ENCODE data around the gene WDR46. TPM values are rescaled to one million over a fixed set of nuclear protein-coding genes. Genes with fewer than 3 reads are reported as not detected.
A peak's percentile ranks its signal among the peaks of the same experiment; 100 is the strongest.

The WDR46 gene
- total and polyA plus RNA-seq, 2 of the 13 experiments (the other 11 are each of a cell fraction or from before 2014, with no cell fraction given), result 47.4 to 105 TPM

DNA sequence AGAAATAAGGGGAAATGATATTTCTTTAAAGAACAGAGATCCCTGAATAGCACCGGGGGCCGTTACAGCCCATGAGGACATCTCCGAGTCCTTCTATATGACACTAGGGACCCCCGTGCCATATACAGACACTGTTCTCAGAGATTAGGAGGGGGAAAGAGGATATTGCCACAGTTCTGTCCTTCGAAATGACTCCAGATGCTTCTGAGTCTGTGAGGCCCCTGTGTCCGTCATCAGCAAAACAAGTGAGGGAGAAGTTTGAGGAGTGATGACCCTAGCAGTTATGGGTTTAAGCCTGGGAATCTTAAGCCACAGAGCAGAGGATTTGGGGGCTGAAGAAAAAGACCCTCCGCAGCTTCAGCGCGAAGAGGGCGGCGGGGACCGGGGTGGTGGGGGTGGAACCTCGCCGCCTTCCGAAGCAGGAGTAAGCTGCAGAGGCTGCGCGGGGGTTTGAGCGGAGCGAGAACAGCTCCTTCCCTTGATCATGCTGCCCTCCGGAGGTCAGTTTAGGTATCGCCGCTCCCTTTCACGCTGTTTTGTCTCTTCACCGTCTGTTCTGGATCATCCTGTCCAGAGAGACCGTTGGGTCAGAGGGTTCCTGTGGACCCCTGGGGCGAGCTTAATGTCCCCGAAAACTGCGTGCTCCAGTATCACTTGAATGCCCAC lies 40.9 kb downstream of the WDR46 start:
- ATAC-seq, result peak; percentile 72
- no peaks in the 10 kb centered on the region for H4K20me1 ChIP-seq (ENCODE audit: insufficient read depth, low read length)
- peaks cover 0 to 4% of the 10 kb centered on the region in 2 experiments; a peak in 1 of 5 replicates for H3K27me3 ChIP-seq (ENCODE audit: control insufficient read depth in 1 of 2, insufficient read depth in 2 of 2, low read length in 2 of 2)
- in situ Hi-C loops (cut with HindIII; ENCODE audit: extremely low pct_ligation_motif_present, low pct_unique_long_range_greater_than_20kb) (loop anchor here (5.0 kb wide), 4 partner anchors 46 to 231 kb away; partner anchors contain the start of genes HSD17B8, RXRB and SLC39A7), intact Hi-C loops (cut with micrococcal nuclease; ENCODE audit: unreplicated experiment) (loop anchor here (2.0 kb wide), 4 partner anchors 47 to 233 kb away; partner anchors contain the start of genes RXRB and SLC39A7)
- ChIA-PET POLR2A (interaction anchor here (0.6 to 5.1 kb wide), 23 partner anchors 10 to 1446 kb away, joined by 3 to 94 read pairs (median 6); partner anchors contain the start of genes HSD17B8, PFDN6, RING1 and RPS18), CTCF (ENCODE audit: low intra/inter-chr PET ratio, low total read pairs) (interaction anchor here (1.0 to 3.1 kb wide), 9 partner anchors 43 to 233 kb away, joined by 4 to 19 read pairs (median 6); partner anchors contain the start of genes HSD17B8, RXRB and SLC39A7)
- H3K9ac ChIP-seq (ENCODE audit: insufficient read depth, low read depth, low read length), result peak overlapping the region; percentile 75
- peak overlapping the region; percentile 81 for H3K27ac ChIP-seq (ENCODE audit: extremely low read length, insufficient read depth, low read length)
- peak overlapping the region; percentile 100 for H3K4me2 ChIP-seq (ENCODE audit: low read depth, low read length)
- peak; percentile 80 for FAIRE-seq
- H3K9me3 ChIP-seq (ENCODE audit: low read length), result no peaks in the 10 kb centered on the region
- H3K79me2 ChIP-seq (ENCODE audit: insufficient read depth, low read length), result no peaks in the 10 kb centered on the region
- peak overlapping the region; percentile 25 for H2AFZ ChIP-seq (ENCODE audit: low read length)
- DNase-seq (ENCODE audit: low spot score), result peak; percentile 80
- BruUV-seq (replicated peaks), result no TSS peak
- 15% methylated on average over 15 of the region's 28 CpGs for WGBS (ENCODE audit: low lambda C conversion rate)
- peaks cover 0 to 2% of the 10 kb centered on the region in 2 experiments; a peak in 3 of 5 replicates for H3K36me3 ChIP-seq (replicated peaks in 1 of 2; ENCODE audit: control insufficient read depth in 1 of 2, insufficient read depth in 2 of 2, low read length in 2 of 2)
- H3K4me3 ChIP-seq (replicated peaks in 1 of 3; ENCODE audit: insufficient read depth in 1 of 3, low read depth in 2 of 3, low read length in 3 of 3), result peak overlapping the region; percentile 51 to 89 (median 64)
- peaks cover 29% of the 10 kb centered on the region for H3K4me1 ChIP-seq (ENCODE audit: insufficient read depth, low read length)
- TF ChIP-seq SUZ12 (IDR thresholded peaks at IDR 0.05; ENCODE audit: low read depth, low read length), result no peak
- no peak for TF ChIP-seq NFIC (IDR thresholded peaks at IDR 0.05; ENCODE audit: low read length)
- no peak for TF ChIP-seq FOXP1 (IDR thresholded peaks at IDR 0.05)
- no peak for TF ChIP-seq FOXP1 (CRISPR knock-in tag; IDR thresholded peaks at IDR 0.05)
- 0 out of 2 replicates have a peak, but pooled peaks have one; percentile 31 for TF ChIP-seq FIP1L1 (IDR thresholded peaks at IDR 0.05; ENCODE audit: borderline replicate concordance, insufficient read depth, low read depth, low read length)
- TF ChIP-seq NFYB (CRISPR knock-in tag; IDR thresholded peaks at IDR 0.05), result no peak
- TF ChIP-seq, protein P1, sequence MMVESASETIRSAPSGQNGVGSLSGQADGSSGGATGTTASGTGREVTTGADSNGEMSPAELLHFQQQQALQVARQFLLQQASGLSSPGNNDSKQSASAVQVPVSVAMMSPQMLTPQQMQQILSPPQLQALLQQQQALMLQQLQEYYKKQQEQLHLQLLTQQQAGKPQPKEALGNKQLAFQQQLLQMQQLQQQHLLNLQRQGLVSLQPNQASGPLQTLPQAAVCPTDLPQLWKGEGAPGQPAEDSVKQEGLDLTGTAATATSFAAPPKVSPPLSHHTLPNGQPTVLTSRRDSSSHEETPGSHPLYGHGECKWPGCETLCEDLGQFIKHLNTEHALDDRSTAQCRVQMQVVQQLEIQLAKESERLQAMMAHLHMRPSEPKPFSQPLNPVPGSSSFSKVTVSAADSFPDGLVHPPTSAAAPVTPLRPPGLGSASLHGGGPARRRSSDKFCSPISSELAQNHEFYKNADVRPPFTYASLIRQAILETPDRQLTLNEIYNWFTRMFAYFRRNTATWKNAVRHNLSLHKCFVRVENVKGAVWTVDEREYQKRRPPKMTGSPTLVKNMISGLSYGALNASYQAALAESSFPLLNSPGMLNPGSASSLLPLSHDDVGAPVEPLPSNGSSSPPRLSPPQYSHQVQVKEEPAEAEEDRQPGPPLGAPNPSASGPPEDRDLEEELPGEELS (CRISPR knock-in tag; IDR thresholded peaks at IDR 0.05), result peak; percentile 48; the same call in 1 of the 2 replicates
- peak; percentile 53; the same call in 1 of the 2 replicates for TF ChIP-seq ZBTB7B (CRISPR knock-in tag; IDR thresholded peaks at IDR 0.05)
- TF ChIP-seq, protein P2, sequence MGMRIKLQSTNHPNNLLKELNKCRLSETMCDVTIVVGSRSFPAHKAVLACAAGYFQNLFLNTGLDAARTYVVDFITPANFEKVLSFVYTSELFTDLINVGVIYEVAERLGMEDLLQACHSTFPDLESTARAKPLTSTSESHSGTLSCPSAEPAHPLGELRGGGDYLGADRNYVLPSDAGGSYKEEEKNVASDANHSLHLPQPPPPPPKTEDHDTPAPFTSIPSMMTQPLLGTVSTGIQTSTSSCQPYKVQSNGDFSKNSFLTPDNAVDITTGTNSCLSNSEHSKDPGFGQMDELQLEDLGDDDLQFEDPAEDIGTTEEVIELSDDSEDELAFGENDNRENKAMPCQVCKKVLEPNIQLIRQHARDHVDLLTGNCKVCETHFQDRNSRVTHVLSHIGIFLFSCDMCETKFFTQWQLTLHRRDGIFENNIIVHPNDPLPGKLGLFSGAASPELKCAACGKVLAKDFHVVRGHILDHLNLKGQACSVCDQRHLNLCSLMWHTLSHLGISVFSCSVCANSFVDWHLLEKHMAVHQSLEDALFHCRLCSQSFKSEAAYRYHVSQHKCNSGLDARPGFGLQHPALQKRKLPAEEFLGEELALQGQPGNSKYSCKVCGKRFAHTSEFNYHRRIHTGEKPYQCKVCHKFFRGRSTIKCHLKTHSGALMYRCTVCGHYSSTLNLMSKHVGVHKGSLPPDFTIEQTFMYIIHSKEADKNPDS (CRISPR knock-in tag; IDR thresholded peaks at IDR 0.05), result no peak
- no peak for TF ChIP-seq MTA1 (CRISPR knock-in tag; IDR thresholded peaks at IDR 0.05; ENCODE audit: borderline replicate concordance)
- no peak for TF ChIP-seq HOXD1 (CRISPR knock-in tag; IDR thresholded peaks at IDR 0.05)
- no peak for TF ChIP-seq ZBTB1 (CRISPR knock-in tag; IDR thresholded peaks at IDR 0.05; ENCODE audit: borderline replicate concordance)
- TF ChIP-seq, protein P3, sequence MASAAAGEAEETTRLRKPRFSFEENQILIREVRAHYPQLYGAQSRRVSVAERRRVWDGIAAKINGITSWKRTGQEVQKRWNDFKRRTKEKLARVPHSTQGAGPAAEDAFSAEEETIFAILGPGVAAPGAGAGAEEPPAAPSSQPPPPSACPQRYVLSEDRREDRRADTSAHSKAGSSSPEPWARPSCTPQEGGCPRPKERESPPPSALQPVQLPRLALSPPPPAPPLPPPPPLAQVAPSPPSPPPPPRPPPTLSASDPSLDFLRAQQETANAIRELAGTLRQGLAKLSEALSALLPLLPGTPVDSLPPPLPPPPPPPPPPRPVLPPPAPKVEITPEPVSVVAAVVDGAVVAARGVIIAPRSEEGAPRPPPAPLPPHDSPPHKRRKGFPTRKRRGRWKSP (CRISPR knock-in tag; IDR thresholded peaks at IDR 0.05), result no peak
- TF ChIP-seq, protein P4, sequence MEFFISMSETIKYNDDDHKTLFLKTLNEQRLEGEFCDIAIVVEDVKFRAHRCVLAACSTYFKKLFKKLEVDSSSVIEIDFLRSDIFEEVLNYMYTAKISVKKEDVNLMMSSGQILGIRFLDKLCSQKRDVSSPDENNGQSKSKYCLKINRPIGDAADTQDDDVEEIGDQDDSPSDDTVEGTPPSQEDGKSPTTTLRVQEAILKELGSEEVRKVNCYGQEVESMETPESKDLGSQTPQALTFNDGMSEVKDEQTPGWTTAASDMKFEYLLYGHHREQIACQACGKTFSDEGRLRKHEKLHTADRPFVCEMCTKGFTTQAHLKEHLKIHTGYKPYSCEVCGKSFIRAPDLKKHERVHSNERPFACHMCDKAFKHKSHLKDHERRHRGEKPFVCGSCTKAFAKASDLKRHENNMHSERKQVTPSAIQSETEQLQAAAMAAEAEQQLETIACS (CRISPR knock-in tag; IDR thresholded peaks at IDR 0.05), result no peak
- no peak for TF ChIP-seq BRCA1 (CRISPR knock-in tag; IDR thresholded peaks at IDR 0.05)
- peak; percentile 97 for TF ChIP-seq STAG1 (CRISPR knock-in tag; IDR thresholded peaks at IDR 0.05)
- no peak for TF ChIP-seq MTF1 (CRISPR knock-in tag; IDR thresholded peaks at IDR 0.05)
